Neuronal stem cell (in vitro differentiated cells): ENCODE data around the gene ACOT4.
"Not testable (repeated sequence)": the region's sequence is repeated elsewhere in the genome, so short reads cannot be mapped to it uniquely, and the experiment has no call there.

Source experiments
- DNase-seq: peaks from one replicate; pipeline ENCODE4 v3.0.0-alpha.2; 2013; ENCODE audit warnings: low spot score
- H2AFZ ChIP-seq: one replicate; pipeline ENCODE4 v1.6.1; 2013; ENCODE audit warnings: mild to moderate bottlenecking, low read length, inconsistent platforms
- H2AK5ac ChIP-seq: 2 replicates; pipeline ENCODE4 v1.6.1; 2013; ENCODE audit warnings: low read depth, mild to moderate bottlenecking, inconsistent platforms, low read length, moderate library complexity, mixed read lengths
- H2BK120ac ChIP-seq: 2 replicates; pipeline ENCODE4 v1.6.1; 2013; ENCODE audit warnings: low read depth, mild to moderate bottlenecking, inconsistent platforms, low read length, moderate library complexity, mixed read lengths
- H2BK12ac ChIP-seq: one replicate; pipeline ENCODE4 v1.6.1; 2013; ENCODE audit warnings: low read length, inconsistent platforms
- H2BK15ac ChIP-seq: 2 replicates; pipeline ENCODE4 v1.6.1; 2013; ENCODE audit warnings: mild to moderate bottlenecking, low read length, inconsistent platforms, mixed read lengths
- H2BK5ac ChIP-seq: one replicate; pipeline ENCODE4 v1.6.1; 2013; ENCODE audit warnings: inconsistent platforms, mild to moderate bottlenecking, low read length, moderate library complexity
- H3K14ac ChIP-seq: one replicate; pipeline ENCODE4 v1.6.1; 2013; ENCODE audit warnings: low read length, inconsistent platforms
- H3K18ac ChIP-seq: 2 replicates; pipeline ENCODE4 v1.6.1; 2013; ENCODE audit warnings: low read length, inconsistent platforms
- H3K23ac ChIP-seq: 2 replicates; pipeline ENCODE4 v1.6.1; 2013; ENCODE audit warnings: low read depth, mild to moderate bottlenecking, mixed read lengths, low read length, inconsistent platforms; ENCODE audit not compliant: poor library complexity
- H3K27ac ChIP-seq: replicated peaks from 3 replicates; pipeline ENCODE4 v1.5.1; 2013; ENCODE audit warnings: low read length, inconsistent platforms
- H3K27me3 ChIP-seq, 3 experiments: 2 replicates each; pipeline ENCODE4 v1.6.1; 2013; ENCODE audit warnings: low read length in 3 of 3, mild to moderate bottlenecking in 2 of 3, inconsistent platforms in 1 of 3, low read depth in 1 of 3, mixed read lengths in 1 of 3, moderate library complexity in 1 of 3; ENCODE audit not compliant: control insufficient read depth in 3 of 3, insufficient read depth in 3 of 3
- H3K36me3 ChIP-seq, 2 donors: replicated peaks in 1 of 2; 2 replicates each; pipeline ENCODE4 v1.6.1; 2013; ENCODE audit warnings: low read length in 2 of 2; ENCODE audit not compliant: control insufficient read depth in 2 of 2, insufficient read depth in 2 of 2
- H3K4ac ChIP-seq: 2 replicates; pipeline ENCODE4 v1.6.1; 2013; ENCODE audit warnings: inconsistent platforms, mild to moderate bottlenecking, low read length, moderate library complexity
- H3K4me1 ChIP-seq, 2 donors: 1 replicate in 1 of 2; 2 replicates in 1 of 2; pipeline ENCODE4 v1.6.1; 2013; ENCODE audit warnings: low read length in 2 of 2, low read depth in 1 of 2; ENCODE audit not compliant: control insufficient read depth in 2 of 2, insufficient read depth in 1 of 2
- H3K4me2 ChIP-seq: one replicate; pipeline ENCODE4 v1.6.1; 2013; ENCODE audit warnings: mild to moderate bottlenecking, low read length, inconsistent platforms; ENCODE audit not compliant: insufficient read depth, poor library complexity, severe bottlenecking
- H3K4me3 ChIP-seq, 2 donors: 2 replicates each; pipeline ENCODE4 v1.5.1; 2013; ENCODE audit warnings: low read length in 2 of 2, mild to moderate bottlenecking in 2 of 2, inconsistent platforms in 1 of 2, moderate library complexity in 1 of 2
- H3K79me1 ChIP-seq: one replicate; pipeline ENCODE4 v1.6.1; 2013; ENCODE audit warnings: low read depth, mild to moderate bottlenecking, inconsistent platforms, low read length, moderate library complexity
- H3K9ac ChIP-seq: one replicate; pipeline ENCODE4 v1.6.1; 2013; ENCODE audit warnings: mild to moderate bottlenecking, low read depth, low read length, inconsistent platforms; ENCODE audit not compliant: poor library complexity
- H3K9me3 ChIP-seq, 2 donors: replicated peaks in 1 of 2; 2 replicates each; pipeline versions ENCODE3 to v1.6.1; 2013; ENCODE audit warnings: low read length in 2 of 2, mild to moderate bottlenecking in 2 of 2, inconsistent platforms in 1 of 2, low read depth in 1 of 2, mixed read lengths in 1 of 2, moderate library complexity in 1 of 2; ENCODE audit not compliant: control insufficient read depth in 2 of 2, insufficient read depth in 1 of 2
- H4K8ac ChIP-seq: one replicate; pipeline ENCODE4 v1.6.1; 2013; ENCODE audit warnings: low read depth, mild to moderate bottlenecking, inconsistent platforms, low read length, moderate library complexity
- H4K91ac ChIP-seq: one replicate; pipeline ENCODE4 v1.6.1; 2013; ENCODE audit warnings: low read length, low read depth, mild to moderate bottlenecking, inconsistent platforms; ENCODE audit not compliant: poor library complexity
- WGBS, 2 donors: extraction: QIAGEN DNeasy Blood & Tissue Kit; methylation state at CpG; one replicate each; pipeline ENCODE4 v1.1.7; 2013; ENCODE audit warnings: missing lambda C conversion rate in 2 of 2, mixed read lengths in 1 of 2; ENCODE audit not compliant: insufficient read length in 2 of 2, insufficient replicate concordance in 1 of 2; ENCODE audit errors: extremely low coverage in 2 of 2; 5-methylcytosine and 5-hydroxymethylcytosine counted together

ACOT4 gene

DNA sequence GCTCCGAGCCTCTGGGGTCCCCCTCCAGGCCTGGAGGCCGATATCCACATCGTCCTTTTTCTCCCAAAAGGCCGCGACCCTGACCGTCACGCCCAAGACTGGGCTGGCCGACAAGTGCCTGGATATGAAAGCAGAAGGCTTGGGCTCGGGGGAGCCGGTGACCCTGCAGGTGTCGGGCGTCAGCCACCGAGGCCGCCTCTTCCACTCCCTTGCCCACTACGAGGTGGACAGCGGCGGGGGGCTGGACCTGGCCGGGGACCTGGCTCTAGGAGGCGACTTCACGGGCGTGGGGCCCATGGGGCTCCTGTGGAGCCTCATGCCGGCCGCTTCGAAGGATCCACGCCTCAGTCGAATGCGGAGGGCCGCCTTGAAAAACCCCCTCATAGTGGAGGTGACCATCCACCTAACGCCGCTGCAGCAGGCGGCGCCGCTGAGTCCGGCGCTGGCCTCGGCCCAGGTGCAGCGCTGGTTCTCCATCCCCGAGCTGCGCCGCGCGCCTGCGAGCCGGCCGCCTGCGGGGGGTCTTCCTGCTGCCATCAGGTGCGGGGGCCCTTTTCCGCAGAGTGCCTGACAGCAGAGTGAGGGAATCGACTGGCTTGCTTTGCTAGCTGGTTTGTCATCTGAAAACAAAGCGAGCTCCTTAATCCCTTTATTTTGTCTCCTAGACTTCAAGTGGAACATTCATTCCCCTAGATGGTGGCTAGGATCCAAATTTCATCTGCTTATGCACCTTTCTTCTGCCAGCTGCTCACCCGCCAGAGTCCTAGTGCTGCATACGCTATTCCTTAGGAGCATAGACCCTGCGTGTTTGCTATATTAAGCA lies 42.5 kb downstream of the ACOT4 start:
- Histone ChIP-seq H2AFZ (peak overlapping the region; percentile 100), H3K4me3 (peak overlapping the region; percentile 52 to 80), H3K14ac (peak overlapping the region; percentile 31), H3K36me3 (no peaks in the 10 kb centered on the region), H3K4ac (no peak overlapping the region), H3K9ac (peak overlapping the region; percentile 85), H3K27me3 (peaks cover 0 to 16% (median 13%) of the 10 kb centered on the region in 3 experiments), H2BK15ac (peak overlapping the region; percentile 63), H2BK12ac (no peak overlapping the region), H2BK120ac (no peak overlapping the region), H3K4me2 (peak overlapping the region; percentile 98), H3K4me1 (peaks cover 6 to 11% of the 10 kb centered on the region in 2 donors), H4K91ac (no peak overlapping the region), H2AK5ac (peak overlapping the region; percentile 42), H3K23ac (peak overlapping the region; percentile 75), H3K79me1 (no peaks in the 10 kb centered on the region), H3K27ac (no peak overlapping the region), H4K8ac (no peak overlapping the region), H2BK5ac (no peak overlapping the region), H3K18ac (peak overlapping the region; percentile 97), H3K9me3 (no peaks in the 10 kb centered on the region)
- no CpG with 5 or more reads among the region's 53 CpGs for WGBS, 2 donors
- DNase-seq, result peak; percentile 45

DNA sequence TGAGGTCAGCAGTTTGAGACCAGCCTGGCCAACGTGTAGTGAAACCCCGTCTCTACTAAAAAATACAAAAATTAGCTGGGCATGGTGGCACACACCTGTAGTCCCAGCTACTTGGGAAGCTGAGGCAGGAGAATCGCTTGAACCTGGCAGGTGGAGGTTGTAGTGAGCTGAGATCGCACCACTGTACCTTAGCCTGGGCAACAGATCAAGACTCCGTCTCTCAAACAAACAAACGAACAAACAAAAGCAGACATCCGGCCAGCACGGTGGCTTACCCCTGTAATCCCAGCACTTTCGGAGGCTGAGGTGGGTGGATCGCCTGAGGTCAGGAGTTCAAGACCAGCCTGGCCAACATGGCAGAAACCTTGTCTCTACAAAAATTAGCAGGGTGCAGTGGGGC lies 44.7 kb downstream of the ACOT4 start:
- not testable (repeated sequence) for H3K23ac ChIP-seq, H3K9ac ChIP-seq, H2BK120ac ChIP-seq, H3K36me3 ChIP-seq, H3K79me1 ChIP-seq, H3K9me3 ChIP-seq, H4K8ac ChIP-seq, H2AK5ac ChIP-seq, H3K4me3 ChIP-seq, H2AFZ ChIP-seq, H4K91ac ChIP-seq, H3K4me2 ChIP-seq, DNase-seq, H2BK5ac ChIP-seq, H3K18ac ChIP-seq, H3K4ac ChIP-seq, H2BK15ac ChIP-seq, H2BK12ac ChIP-seq, H3K14ac ChIP-seq, H3K27ac ChIP-seq
- Histone ChIP-seq H3K27me3 (peaks cover 0 to 16% (median 13%) of the 10 kb centered on the region in 3 experiments), H3K4me1 (peaks cover 6 to 11% of the 10 kb centered on the region in 2 donors)
- no CpG with 5 or more reads among the region's 10 CpGs for WGBS, 2 donors

DNA sequence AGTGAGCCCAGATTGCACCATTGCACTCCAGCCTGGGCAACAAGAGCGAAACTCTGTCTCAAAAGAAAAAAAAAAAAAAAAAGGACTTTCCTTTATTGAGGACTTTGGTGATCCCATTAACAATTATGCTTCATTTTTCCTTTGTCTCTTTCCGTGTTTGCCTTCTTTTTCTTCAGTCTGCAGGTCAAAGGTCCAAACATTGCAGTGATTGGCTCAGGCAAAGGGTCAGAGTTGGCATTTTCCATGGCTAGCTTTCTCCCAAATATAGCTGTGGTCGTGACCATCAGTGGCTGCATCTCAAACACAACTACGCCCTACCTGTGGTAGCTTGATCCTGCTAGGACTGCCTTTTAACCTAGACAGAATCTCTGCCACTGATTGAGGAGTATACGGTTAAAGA lies 46.2 kb downstream of the ACOT4 start:
- Histone ChIP-seq H3K14ac (no peak overlapping the region), H3K4me1 (peaks cover 6 to 11% of the 10 kb centered on the region in 2 donors), H2BK5ac (no peak overlapping the region), H3K36me3 (no peaks in the 10 kb centered on the region), H2BK12ac (no peak overlapping the region), H3K79me1 (no peaks in the 10 kb centered on the region), H3K18ac (no peak overlapping the region), H3K27me3 (peaks cover 0 to 16% (median 13%) of the 10 kb centered on the region in 3 experiments), H2BK120ac (no peak overlapping the region), H3K4me3 (no peak overlapping the region), H4K91ac (no peak overlapping the region), H2AK5ac (no peak overlapping the region), H2AFZ (no peak overlapping the region), H3K27ac (no peak overlapping the region), H2BK15ac (no peak overlapping the region), H3K4me2 (no peak overlapping the region), H3K23ac (no peak overlapping the region), H3K9me3 (no peaks in the 10 kb centered on the region), H3K9ac (no peak overlapping the region), H3K4ac (no peak overlapping the region), H4K8ac (no peak overlapping the region)
- no CpG with 5 or more reads among the region's 5 CpGs for WGBS, 2 donors
- DNase-seq, result no peak

DNA sequence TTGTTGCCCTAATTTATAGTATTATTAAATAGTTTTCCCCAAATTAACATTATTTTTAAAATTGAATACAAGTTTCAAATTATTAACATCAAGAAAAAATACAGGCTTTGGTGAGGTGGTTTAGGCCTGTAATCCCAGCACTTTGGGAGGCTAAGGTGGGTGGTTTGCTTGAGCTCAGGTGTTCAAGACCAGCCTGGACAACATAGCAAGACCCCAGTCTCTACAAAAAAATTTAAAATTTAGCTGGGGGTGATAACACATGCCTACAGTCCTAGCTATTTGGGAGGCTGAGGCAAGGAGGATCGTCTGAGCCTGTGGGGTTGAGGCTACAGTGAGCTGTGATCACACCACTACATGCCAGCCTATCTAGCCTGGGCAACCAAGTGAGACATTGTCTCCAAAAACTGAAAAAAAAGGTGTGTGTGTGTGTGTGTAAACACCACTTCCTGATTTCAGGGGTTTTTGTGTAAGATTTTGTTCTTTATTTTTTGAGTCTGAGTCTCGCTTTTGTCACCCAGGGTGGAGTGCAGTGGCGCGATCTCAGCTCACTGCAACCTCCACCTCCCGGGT lies 49.2 kb downstream of the ACOT4 start:
- Histone ChIP-seq H4K8ac (no peak overlapping the region), H2BK5ac (no peak overlapping the region), H2BK12ac (no peak overlapping the region), H3K9ac (no peak overlapping the region), H3K4me3 (no peak overlapping the region), H3K27ac (no peak overlapping the region), H3K18ac (no peak overlapping the region), H3K4ac (no peak overlapping the region), H2AK5ac (no peak overlapping the region), H2BK15ac (no peak overlapping the region), H3K14ac (no peak overlapping the region), H3K79me1 (no peaks in the 10 kb centered on the region), H3K27me3 (no peaks in the 10 kb centered on the region), H2BK120ac (no peak overlapping the region), H3K4me2 (no peak overlapping the region), H2AFZ (no peak overlapping the region), H3K23ac (no peak overlapping the region), H4K91ac (no peak overlapping the region), H3K4me1 (peaks cover 0 to 3% of the 10 kb centered on the region in 2 donors), H3K36me3 (no peaks in the 10 kb centered on the region), H3K9me3 (no peaks in the 10 kb centered on the region)
- no CpG with 5 or more reads among the region's 5 CpGs for WGBS, 2 donors
- DNase-seq, result no peak
